Transverse colon (tissue), 4 donors: ENCODE data around the gene ROPN1B.

Experiments
- CTCF ChIP-seq, 5 experiments: fragments of 200-600 bp in 3 of 5; fragments of 450-650 bp in 2 of 5; sonication (generic) in 3 of 5; IDR thresholded peaks; 1 replicate in 2 of 5; 2 replicates in 3 of 5; pipeline ENCODE4 v1.5.1; 2016 to 2017; ENCODE audit warnings: antibody characterized with exemption in 5 of 5, inconsistent platforms in 3 of 5, mild to moderate bottlenecking in 2 of 5, moderate library complexity in 1 of 5
- EP300 ChIP-seq: sonication (generic); formaldehyde crosslinking; IDR thresholded peaks from one replicate; pipeline ENCODE4 v1.6.1; 2017; ENCODE audit warnings: antibody characterized with exemption, low read depth
- POLR2A ChIP-seq: fragments of 450-650 bp; IDR thresholded peaks from one replicate; pipeline ENCODE4 v1.6.1; 2016; ENCODE audit warnings: antibody characterized with exemption, mild to moderate bottlenecking, moderate library complexity
- POLR2AphosphoS5 ChIP-seq, 3 donors: sonication (generic); formaldehyde crosslinking; IDR thresholded peaks; one replicate each; pipeline ENCODE4 v1.6.1; 2016; ENCODE audit warnings: antibody characterized with exemption in 3 of 3

- TF ChIP-seq CTCF (IDR thresholded peaks at IDR 0.05) (no peak), POLR2AphosphoS5 (IDR thresholded peaks at IDR 0.05) (no peak), POLR2A (no peak), EP300 (no peak)
Observed at GRCh38 chr3:126005951-126006350, 37.0 kb downstream of the ROPN1B start.
